IMR-90 (cell line): ENCODE data around the gene OLFML1. TPM values are rescaled to one million over a fixed set of nuclear protein-coding genes. Genes with fewer than 3 reads are reported as not detected.
A peak's percentile ranks its signal among the peaks of the same experiment; 100 is the strongest.

Experiments used
- ATAC-seq: fragments of 200-7000 bp; cut with Tn5 transposase; 2 replicates; pipeline ENCODE4 v1.9.1; 2020; ENCODE audit warnings: low read depth, mild to moderate bottlenecking, moderate library complexity
- BruUV-seq: library from RNA; stranded (reverse); fragments of 400-500 nt; replicated peaks from 2 replicates; lab custom pipeline; 2021; lab: Mats Ljungman, UMichigan
- CTCF ChIA-PET: fragments of 300-600 bp; formaldehyde crosslinking; extraction: SDS; loops from one replicate; lab custom pipeline; 2021; ENCODE audit warnings: antibody characterized with exemption; lab: Yijun Ruan, JAX
- POLR2A ChIA-PET: fragments of 300-600 bp; sonication (Branson Sonifier 250); formaldehyde crosslinking; loops from one replicate; lab custom pipeline; 2022; ENCODE audit warnings: antibody characterized with exemption; ENCODE audit not compliant: unreplicated experiment; lab: Charles Lee
- DNase-seq: peaks from one replicate; pipeline ENCODE4 v3.0.0; 2013
- H2AFZ ChIP-seq: replicated peaks from 2 replicates; pipeline ENCODE3; 2013; ENCODE audit warnings: low read length, mild to moderate bottlenecking; ENCODE audit not compliant: poor library complexity
- H2AK5ac ChIP-seq: 2 replicates; pipeline ENCODE4 v1.6.1; 2013; ENCODE audit warnings: low read depth, low read length, inconsistent platforms
- H2AK9ac ChIP-seq: replicated peaks from 2 replicates; pipeline ENCODE3; 2013; ENCODE audit warnings: mild to moderate bottlenecking, low read depth, low read length, moderate library complexity; ENCODE audit not compliant: poor library complexity
- H2BK120ac ChIP-seq: 2 replicates; pipeline ENCODE4 v1.6.1; 2013; ENCODE audit warnings: low read depth, low read length, inconsistent platforms
- H2BK15ac ChIP-seq: 3 replicates; pipeline ENCODE4 v1.6.1; 2013; ENCODE audit warnings: low read depth, low read length, inconsistent platforms
- H2BK20ac ChIP-seq: 2 replicates; pipeline ENCODE4 v1.6.1; 2013; ENCODE audit warnings: low read depth, mild to moderate bottlenecking, inconsistent platforms, low read length, moderate library complexity
- H2BK5ac ChIP-seq: 2 replicates; pipeline ENCODE4 v1.6.1; 2013; ENCODE audit warnings: mild to moderate bottlenecking, low read depth, low read length, inconsistent platforms; ENCODE audit not compliant: poor library complexity, severe bottlenecking
- H3K14ac ChIP-seq: replicated peaks from 2 replicates; pipeline ENCODE4 v1.6.1; 2013; ENCODE audit warnings: low read depth, low read length, inconsistent platforms
- H3K18ac ChIP-seq: 2 replicates; pipeline ENCODE4 v1.6.1; 2013; ENCODE audit warnings: low read depth, low read length, control low read depth
- H3K23ac ChIP-seq: 2 replicates; pipeline ENCODE4 v1.6.1; 2013; ENCODE audit warnings: low read depth, low read length, inconsistent platforms
- H3K27ac ChIP-seq: 2 replicates; pipeline ENCODE4 v1.5.1; 2013; ENCODE audit warnings: mild to moderate bottlenecking, control low read depth, low read length; ENCODE audit not compliant: insufficient read depth
- H3K27me3 ChIP-seq: 2 replicates; pipeline ENCODE4 v1.6.1; 2013; ENCODE audit warnings: low read length; ENCODE audit not compliant: control insufficient read depth, insufficient read depth
- H3K36me3 ChIP-seq: 2 replicates; pipeline ENCODE4 v1.6.1; 2013; ENCODE audit warnings: low read length, mixed read lengths; ENCODE audit not compliant: control insufficient read depth, insufficient read depth
- H3K4ac ChIP-seq: 2 replicates; pipeline ENCODE4 v1.6.1; 2013; ENCODE audit warnings: low read depth, low read length, inconsistent platforms
- H3K4me1 ChIP-seq: 2 replicates; pipeline ENCODE4 v1.6.1; 2013; ENCODE audit warnings: low read length, mixed read lengths; ENCODE audit not compliant: control insufficient read depth, insufficient read depth
- H3K4me2 ChIP-seq: 2 replicates; pipeline ENCODE4 v1.6.1; 2013; ENCODE audit warnings: low read depth, mild to moderate bottlenecking, control low read depth, low read length, moderate library complexity
- H3K4me3 ChIP-seq: 2 replicates; pipeline ENCODE4 v1.5.1; 2013; ENCODE audit warnings: low read depth, mild to moderate bottlenecking, control low read depth, low read length, moderate library complexity; ENCODE audit not compliant: insufficient read depth
- H3K56ac ChIP-seq: 2 replicates; pipeline ENCODE4 v1.6.1; 2013; ENCODE audit warnings: low read length, inconsistent platforms; ENCODE audit not compliant: insufficient read depth; ENCODE audit errors: extremely low read depth
- H3K79me1 ChIP-seq, 2 experiments: 2 replicates each; pipeline ENCODE4 v1.6.1; 2013; ENCODE audit warnings: low read length in 2 of 2, inconsistent platforms in 1 of 2, low read depth in 1 of 2
- H3K9ac ChIP-seq: 2 replicates; pipeline ENCODE4 v1.6.1; 2013; ENCODE audit warnings: low read depth, low read length, control low read depth
- H3K9me1 ChIP-seq: 2 replicates; pipeline ENCODE4 v1.6.1; 2013; ENCODE audit warnings: low read length, inconsistent platforms; ENCODE audit not compliant: insufficient read depth
- H3K9me3 ChIP-seq: 2 replicates; pipeline ENCODE4 v1.6.1; 2013; ENCODE audit warnings: low read length; ENCODE audit not compliant: control insufficient read depth, insufficient read depth
- H4K20me1 ChIP-seq: 2 replicates; pipeline ENCODE4 v1.6.1; 2013; ENCODE audit warnings: low read length, inconsistent platforms; ENCODE audit not compliant: insufficient read depth
- H4K5ac ChIP-seq: 2 replicates; pipeline ENCODE4 v1.6.1; 2013; ENCODE audit warnings: mild to moderate bottlenecking, low read depth, low read length, control low read depth
- H4K8ac ChIP-seq, 2 experiments: 2 replicates each; pipeline ENCODE4 v1.6.1; 2013; ENCODE audit warnings: low read depth in 2 of 2, low read length in 2 of 2, control low read depth in 1 of 2, inconsistent platforms in 1 of 2
- H4K91ac ChIP-seq: 2 replicates; pipeline ENCODE4 v1.6.1; 2013; ENCODE audit warnings: low read depth, low read length, inconsistent platforms; ENCODE audit not compliant: insufficient read depth
- BHLHE40 ChIP-seq: fragments of 150-350 bp; IDR thresholded peaks from 2 replicates; pipeline ENCODE4 v1.6.1; 2016; ENCODE audit warnings: mild to moderate bottlenecking, low read depth, low read length
- CEBPB ChIP-seq: IDR thresholded peaks from 2 replicates; pipeline ENCODE4 v1.6.1; 2012; ENCODE audit warnings: low read depth, low read length, improper control_type of control experiment
- CHD1 ChIP-seq: IDR thresholded peaks from 2 replicates; pipeline ENCODE4 v1.6.1; 2012; ENCODE audit warnings: low read depth, low read length, improper control_type of control experiment
- ELK1 ChIP-seq: fragments of 150-350 bp; IDR thresholded peaks from 2 replicates; pipeline ENCODE4 v1.6.1; 2016; ENCODE audit warnings: low read depth, mild to moderate bottlenecking, low read length, moderate library complexity, borderline replicate concordance
- FOS ChIP-seq: fragments of 150-350 bp; IDR thresholded peaks from 2 replicates; pipeline ENCODE4 v1.6.1; 2016; ENCODE audit warnings: low read depth, low read length
- MAFK ChIP-seq: IDR thresholded peaks from 2 replicates; pipeline ENCODE4 v1.6.1; 2012; ENCODE audit warnings: low read depth, low read length, improper control_type of control experiment
- MAZ ChIP-seq: IDR thresholded peaks from 2 replicates; pipeline ENCODE4 v1.6.1; 2012; ENCODE audit warnings: low read depth, mild to moderate bottlenecking, low read length, improper control_type of control experiment, moderate library complexity, borderline replicate concordance
- NFE2L2 ChIP-seq: fragments of 150-350 bp; IDR thresholded peaks from 2 replicates; pipeline ENCODE4 v1.6.1; 2016; ENCODE audit warnings: low read depth, mild to moderate bottlenecking, low read length
- POLR2A ChIP-seq: IDR thresholded peaks from 2 replicates; pipeline ENCODE4 v1.6.1; 2012; ENCODE audit warnings: mild to moderate bottlenecking, low read depth, low read length
- RAD21 ChIP-seq: IDR thresholded peaks from 2 replicates; pipeline ENCODE4 v1.6.1; 2012; ENCODE audit warnings: low read length, improper control_type of control experiment
- RCOR1 ChIP-seq: IDR thresholded peaks from 2 replicates; pipeline ENCODE4 v1.6.1; 2012; ENCODE audit warnings: mild to moderate bottlenecking, low read length, improper control_type of control experiment; ENCODE audit not compliant: insufficient replicate concordance
- RFX5 ChIP-seq: IDR thresholded peaks from 2 replicates; pipeline ENCODE4 v1.8.0; 2012; ENCODE audit warnings: low read depth, mild to moderate bottlenecking, low read length, moderate library complexity
- SMC3 ChIP-seq: fragments of 150-350 bp; IDR thresholded peaks from 2 replicates; pipeline ENCODE4 v1.6.1; 2016; ENCODE audit warnings: low read depth, mild to moderate bottlenecking, antibody characterized with exemption, low read length, moderate library complexity
- USF2 ChIP-seq: fragments of 150-350 bp; IDR thresholded peaks from 2 replicates; pipeline ENCODE4 v1.6.1; 2017; ENCODE audit warnings: mild to moderate bottlenecking, antibody characterized with exemption, low read length, low read depth
- WGBS, 2 experiments: methylation state at CpG; one replicate each; pipeline versions ENCODE4 v1.1.5 to v1.1.7; 2013; ENCODE audit warnings: missing lambda C conversion rate in 2 of 2; ENCODE audit not compliant: insufficient read length in 1 of 2; ENCODE audit errors: extremely low coverage in 2 of 2; 5-methylcytosine and 5-hydroxymethylcytosine counted together
- dilution Hi-C: fragments of 300-500 bp; cut with HindIII; formaldehyde crosslinking; loops from one replicate; pipeline ENCODE4 v1.14.3; 2018; ENCODE audit warnings: low sequenced_read_pairs; ENCODE audit not compliant: unreplicated experiment
- in situ Hi-C: fragments of 300-500 bp; cut with MboI; formaldehyde crosslinking; loops from 3 replicates; pipeline ENCODE4 v1.14.3; 2019; ENCODE audit warnings: low sequenced_read_pairs, inconsistent platforms, mixed read lengths
- intact Hi-C: fragments of 100-400 bp; cut with micrococcal nuclease; formaldehyde crosslinking; loops from 2 replicates; pipeline ENCODE4 v1.10.0; 2022
- polyA plus RNA-seq, 3 experiments: library from polyadenylated mRNA; depleted of rRNA; stranded (reverse); fragments of >200 nt; gene quantifications; 2 replicates each; pipeline ENCODE4 v1.2.3, GENCODE V29; 2012; ENCODE audit warnings: low replicate concordance in 1 of 3
- total RNA-seq: library from RNA; depleted of rRNA; stranded (reverse); fragments of >200 nt; gene quantifications from 2 replicates; pipeline ENCODE4 v1.2.3, GENCODE V29; 2012

The OLFML1 gene
- total and polyA plus RNA-seq, 2 of the 4 experiments (the other 2 are of a cell fraction), result 0.10 to 0.18 TPM

- in situ Hi-C loops (no loop called here), dilution Hi-C loops (no loop called here), intact Hi-C loops (loop anchor here (1.0 to 5.0 kb wide), 5 partner anchors 58 to 416 kb away; no protein-coding TSS in a partner anchor)
- peak within 1 kb of the TSS; percentile 58 for H3K4me3 ChIP-seq
- no peak within 1 kb of the TSS for H4K91ac ChIP-seq
- H3K9me1 ChIP-seq, result no peaks in the 10 kb centered on the region
- H3K18ac ChIP-seq, result no peak within 1 kb of the TSS
- no peaks in the 10 kb centered on the region for H4K20me1 ChIP-seq
- H3K27ac ChIP-seq, result no peak within 1 kb of the TSS
- no peak within 1 kb of the TSS for H2BK5ac ChIP-seq
- no peaks in the 10 kb centered on the region for H3K36me3 ChIP-seq
- H3K14ac ChIP-seq, result no peak within 1 kb of the TSS
- H3K4ac ChIP-seq, result no peak within 1 kb of the TSS
- H3K79me1 ChIP-seq, result no peaks in the 10 kb centered on the region
- DNase-seq, result peak; percentile 47
- no TSS peak for BruUV-seq
- H2AFZ ChIP-seq, result peak within 1 kb of the TSS; percentile 96
- peak within 1 kb of the TSS in 1 of 2 experiments; percentile 23; a peak in 1 of 4 replicates for H4K8ac ChIP-seq
- peak; percentile 98 for ATAC-seq
- H2AK9ac ChIP-seq, result peak within 1 kb of the TSS; percentile 66
- H3K23ac ChIP-seq, result no peak within 1 kb of the TSS
- H3K56ac ChIP-seq, result no peak within 1 kb of the TSS
- no peaks in the 10 kb centered on the region for H3K9me3 ChIP-seq
- H3K9ac ChIP-seq, result peak within 1 kb of the TSS; percentile 38; the same call in 1 of the 2 replicates
- no peak within 1 kb of the TSS for H2AK5ac ChIP-seq
- H3K4me2 ChIP-seq, result peak within 1 kb of the TSS; percentile 77
- CTCF ChIA-PET, result interaction anchor here (0.6 to 2.1 kb wide), 5 partner anchors 9 to 171 kb away, joined by 3 to 6 read pairs (median 4); no protein-coding TSS in a partner anchor
- H3K4me1 ChIP-seq, result peaks cover 2% of the 10 kb centered on the region; the same call in 1 of the 2 replicates
- no peak within 1 kb of the TSS for H2BK120ac ChIP-seq
- peaks cover 27% of the 10 kb centered on the region for H3K27me3 ChIP-seq
- H2BK20ac ChIP-seq, result no peak within 1 kb of the TSS
- POLR2A ChIA-PET, result no interaction called here
- WGBS, 2 experiments, result 0% methylated on average over 10 of the region's 79 CpGs; no CpG with 5 or more reads in 1 of the 2 experiments
- no peak within 1 kb of the TSS for H4K5ac ChIP-seq
- no peak within 1 kb of the TSS for H2BK15ac ChIP-seq
- peak; percentile 52 for TF ChIP-seq RAD21
- TF ChIP-seq CEBPB, result no peak
- TF ChIP-seq SMC3, result peak; percentile 37
- TF ChIP-seq BHLHE40, result no peak
- TF ChIP-seq POLR2A, result no peak
- peak; percentile 92 for TF ChIP-seq USF2
- no peak for TF ChIP-seq RFX5
- no peak for TF ChIP-seq RCOR1
- no peak for TF ChIP-seq ELK1
- TF ChIP-seq FOS, result no peak
- no peak for TF ChIP-seq NFE2L2
- no peak for TF ChIP-seq CHD1
- TF ChIP-seq MAFK, result no peak
- TF ChIP-seq MAZ, result no peak
Observed at GRCh38 chr11:7513234-7514098, 28.2 kb downstream of the OLFML1 start, which contains the start of gene PPFIBP2. Gene PPFIBP2, plus strand, starts transcription at chr11:7513999. Its CDS starts 35,477 bp downstream, at chr11:7549476.
